Upper lobe of right lung (tissue), 1 donor: ENCODE data around the gene HJV. TPM values are rescaled to one million over a fixed set of nuclear protein-coding genes. Genes with fewer than 3 reads are reported as not detected.

Experiments used
- ATAC-seq: fragments of 200-7000 bp; cut with Tn5 transposase; one replicate; pipeline ENCODE4 v1.9.1; 2020; ENCODE audit warnings: mild to moderate bottlenecking, moderate library complexity
- DNase-seq: peaks from one replicate; pipeline ENCODE4 v3.0.0-alpha.2; 2020
- H3K27ac ChIP-seq: fragments of 200-600 bp; one replicate; pipeline ENCODE4 v1.8.0; 2022
- H3K27me3 ChIP-seq: fragments of 200-600 bp; one replicate; pipeline ENCODE4 v1.8.0; 2022; ENCODE audit warnings: mild to moderate bottlenecking
- H3K36me3 ChIP-seq: fragments of 200-600 bp; one replicate; pipeline ENCODE4 v1.8.0; 2022
- H3K4me1 ChIP-seq: fragments of 200-600 bp; one replicate; pipeline ENCODE4 v1.8.0; 2022
- H3K4me3 ChIP-seq: fragments of 200-600 bp; one replicate; pipeline ENCODE4 v1.8.0; 2022; ENCODE audit warnings: mild to moderate bottlenecking
- H3K9me3 ChIP-seq: fragments of 200-600 bp; one replicate; pipeline ENCODE4 v1.8.0; 2022
- intact Hi-C: fragments of 100-400 bp; cut with DNase I; formaldehyde crosslinking; loops from one replicate; pipeline ENCODE4 v1.11.0; 2022
- total RNA-seq: library from RNA; stranded (reverse); fragmentation: NEBNext Ultra II Directional; extraction: Animal tissue kit (Norgen Biotek cat#: 25700); gene quantifications from one replicate; pipeline ENCODE4 v1.2.1, GENCODE V29; 2021
- TF ChIP-seq, protein P1 (sequence below): fragments of 200-600 bp; IDR thresholded peaks from one replicate; pipeline ENCODE4 v1.8.0; 2022; ENCODE audit warnings: antibody characterized with exemption
- donor health status: DM: no; HTN: yes; CAD: no; lungs with severe emphysema.

The HJV gene
- total RNA-seq, 1 donor from 2014 or later = not detected

DNA sequence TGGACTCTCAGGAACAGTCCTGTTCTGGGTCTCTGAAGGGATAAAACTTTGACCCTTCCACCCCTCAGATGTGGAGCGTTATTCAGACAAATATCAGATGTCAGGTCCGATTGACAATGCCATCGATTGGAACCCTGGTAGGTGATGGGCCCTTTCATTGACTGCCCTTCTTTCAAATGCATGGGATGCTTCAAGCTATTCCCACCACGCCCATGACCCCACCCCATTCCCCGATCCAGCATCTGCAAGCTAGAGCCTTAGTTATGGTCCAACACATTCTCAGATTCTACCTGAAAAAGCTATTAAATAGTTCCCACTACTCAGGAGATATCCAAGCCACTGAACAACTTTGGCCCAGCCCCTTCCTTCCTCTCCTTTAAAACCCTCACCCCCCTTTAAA lies 44.5 kb downstream of the HJV start:
- Histone ChIP-seq H3K9me3 (no peaks in the 10 kb centered on the region), H3K27ac (peak overlapping the region; percentile 98), H3K27me3 (no peaks in the 10 kb centered on the region), H3K4me3 (no peak overlapping the region), H3K36me3 (no peaks in the 10 kb centered on the region), H3K4me1 (peaks cover 48% of the 10 kb centered on the region)
- intact Hi-C loops = loop anchor here (5.0 to 10.0 kb wide), 2 partner anchors 35 to 62 kb away; partner anchors contain the start of genes ITGA10 and PEX11B
- DNase-seq (no peak), ATAC-seq (no peak)
- TF ChIP-seq, protein P1, sequence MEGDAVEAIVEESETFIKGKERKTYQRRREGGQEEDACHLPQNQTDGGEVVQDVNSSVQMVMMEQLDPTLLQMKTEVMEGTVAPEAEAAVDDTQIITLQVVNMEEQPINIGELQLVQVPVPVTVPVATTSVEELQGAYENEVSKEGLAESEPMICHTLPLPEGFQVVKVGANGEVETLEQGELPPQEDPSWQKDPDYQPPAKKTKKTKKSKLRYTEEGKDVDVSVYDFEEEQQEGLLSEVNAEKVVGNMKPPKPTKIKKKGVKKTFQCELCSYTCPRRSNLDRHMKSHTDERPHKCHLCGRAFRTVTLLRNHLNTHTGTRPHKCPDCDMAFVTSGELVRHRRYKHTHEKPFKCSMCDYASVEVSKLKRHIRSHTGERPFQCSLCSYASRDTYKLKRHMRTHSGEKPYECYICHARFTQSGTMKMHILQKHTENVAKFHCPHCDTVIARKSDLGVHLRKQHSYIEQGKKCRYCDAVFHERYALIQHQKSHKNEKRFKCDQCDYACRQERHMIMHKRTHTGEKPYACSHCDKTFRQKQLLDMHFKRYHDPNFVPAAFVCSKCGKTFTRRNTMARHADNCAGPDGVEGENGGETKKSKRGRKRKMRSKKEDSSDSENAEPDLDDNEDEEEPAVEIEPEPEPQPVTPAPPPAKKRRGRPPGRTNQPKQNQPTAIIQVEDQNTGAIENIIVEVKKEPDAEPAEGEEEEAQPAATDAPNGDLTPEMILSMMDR = no peak

- no peak for DNase-seq
- ATAC-seq = no peak
Observed at GRCh38 chr1:145975216-145975615, 46.3 kb downstream of the HJV start.

DNA sequence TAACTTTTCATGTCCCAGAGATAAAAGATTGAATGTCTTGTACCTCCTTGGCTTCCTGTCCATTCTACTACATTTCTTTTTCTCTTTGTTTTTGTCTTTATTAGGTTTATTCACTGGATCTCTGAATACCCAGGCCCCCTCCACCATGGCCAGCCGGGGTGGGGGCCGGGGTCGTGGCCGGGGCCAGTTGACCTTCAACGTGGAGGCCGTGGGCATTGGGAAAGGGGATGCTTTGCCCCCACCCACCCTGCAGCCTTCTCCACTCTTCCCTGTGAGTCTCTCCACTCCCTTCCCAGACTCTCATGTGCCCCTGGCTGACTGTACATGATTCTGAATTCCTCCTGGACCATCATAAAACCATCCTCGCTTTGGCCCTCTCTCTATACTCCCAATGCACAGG lies 46.8 kb downstream of the HJV start:
- no peak overlapping the region for H3K4me3 ChIP-seq

More at GRCh38 chr1:145975216-145975615, 46.3 kb downstream of the HJV start:
- Histone ChIP-seq H3K36me3 (no peaks in the 10 kb centered on the region), H3K4me1 (peaks cover 30% of the 10 kb centered on the region), H3K27ac (no peak overlapping the region), H3K4me3 (no peak overlapping the region), H3K27me3 (no peaks in the 10 kb centered on the region), H3K9me3 (no peaks in the 10 kb centered on the region)
- TF ChIP-seq, protein P1 = no peak
- intact Hi-C loops = loop anchor here (5.0 to 10.0 kb wide), 2 partner anchors 37 to 60 kb away; partner anchors contain the start of genes ITGA10 and PEX11B

GRCh38 chr1:145972580-145972979 lies 49.0 kb downstream of the HJV start:
- Histone ChIP-seq H3K4me3 (no peak overlapping the region), H3K4me1 (peaks cover 6% of the 10 kb centered on the region), H3K27me3 (no peaks in the 10 kb centered on the region), H3K9me3 (no peaks in the 10 kb centered on the region), H3K27ac (no peak overlapping the region), H3K36me3 (no peaks in the 10 kb centered on the region)
- DNase-seq (no peak), ATAC-seq (peak; percentile 62)
- intact Hi-C loops = loop anchor here (10.0 kb wide), 1 partner anchor 58 kb away; the partner anchor contains the start of genes ITGA10 and PEX11B
- TF ChIP-seq, protein P1 = no peak

More for the DNA sequence above, 46.8 kb downstream of the HJV start:
- Histone ChIP-seq H3K36me3 (no peaks in the 10 kb centered on the region), H3K27ac (no peak overlapping the region), H3K9me3 (no peaks in the 10 kb centered on the region), H3K4me1 (peaks cover 25% of the 10 kb centered on the region), H3K27me3 (no peaks in the 10 kb centered on the region)
- DNase-seq (no peak), ATAC-seq (no peak)
- TF ChIP-seq, protein P1 = no peak
- intact Hi-C loops = loop anchor here (5.0 to 10.0 kb wide), 2 partner anchors 38 to 60 kb away; partner anchors contain the start of genes ITGA10 and PEX11B

Other genes with a start within 250 kb of the HJV start
- 15.8 TPM for gene RNF115, start 197.6 kb downstream of the HJV start, total RNA-seq
- gene POLR3C, start 197.5 kb downstream of the HJV start, total RNA-seq = 29.1 TPM
- gene NUDT17, start 176.1 kb downstream of the HJV start, total RNA-seq = 1.8 TPM
- gene PIAS3, start 162.7 kb downstream of the HJV start, total RNA-seq = 29.2 TPM
- 1.6 TPM for gene ANKRD35, start 135.9 kb downstream of the HJV start, total RNA-seq
- 10.8 TPM for gene ITGA10, start 111.7 kb downstream of the HJV start, total RNA-seq
- gene PEX11B, start 103.0 kb downstream of the HJV start, total RNA-seq = 31.0 TPM
- gene RBM8A, start 94.3 kb downstream of the HJV start, total RNA-seq = 102 TPM
- 32.8 TPM for gene LIX1L, start 63.7 kb downstream of the HJV start, total RNA-seq
- gene ANKRD34A, start 57.2 kb downstream of the HJV start, total RNA-seq = 0.69 TPM
- 21.4 TPM for gene POLR3GL, start 57.0 kb downstream of the HJV start, total RNA-seq
- gene TXNIP, start 25.2 kb downstream of the HJV start, total RNA-seq = 945 TPM
- 3.8 TPM for gene NBPF10, start 123.1 kb upstream of the HJV start, total RNA-seq
- gene NOTCH2NLA, start 207.3 kb upstream of the HJV start, total RNA-seq = 41.3 TPM